SK-N-SH treated with all-trans-retinoic acid at 6 μM for 48 hours (cell line): ENCODE results near the gene ZFYVE27.

Experiments
- ATAC-seq: fragments of 200-7000 bp; cut with Tn5 transposase; 3 replicates; pipeline ENCODE4 v1.9.1; 2020; ENCODE audit warnings: mild to moderate bottlenecking, moderate library complexity
- ARNTL ChIP-seq: fragments of 450-650 bp; formaldehyde crosslinking; IDR thresholded peaks from 2 replicates; pipeline ENCODE4 v1.5.0; 2020; ENCODE audit warnings: low read depth, mild to moderate bottlenecking, moderate library complexity, borderline replicate concordance
- BACH2 ChIP-seq: fragments of 250-450 bp; sonication (Bioruptor Pico); IDR thresholded peaks from 2 replicates; pipeline ENCODE4 v1.9.0; 2021; ENCODE audit warnings: mild to moderate bottlenecking, borderline replicate concordance
- CREB5 ChIP-seq: fragments of 250-450 bp; sonication (Bioruptor Pico); IDR thresholded peaks from 2 replicates; pipeline ENCODE4 v1.5.1; 2020; ENCODE audit warnings: low read depth, mild to moderate bottlenecking, moderate library complexity
- CSDC2 ChIP-seq: fragments of 250-450 bp; sonication (Bioruptor Pico); IDR thresholded peaks from 2 replicates; pipeline ENCODE4 v1.5.0; 2020; ENCODE audit warnings: mild to moderate bottlenecking, moderate library complexity
- CSRNP3 ChIP-seq: fragments of 250-450 bp; sonication (Bioruptor Pico); IDR thresholded peaks from 2 replicates; pipeline ENCODE4 v1.5.1; 2021; ENCODE audit warnings: mild to moderate bottlenecking, moderate library complexity
- ESRRG ChIP-seq: fragments of 250-450 bp; sonication (Bioruptor Pico); IDR thresholded peaks from 2 replicates; pipeline ENCODE4 v1.6.1; 2021; ENCODE audit warnings: mild to moderate bottlenecking
- GLIS3 ChIP-seq: fragments of 250-450 bp; sonication (Bioruptor Pico); IDR thresholded peaks from 2 replicates; pipeline ENCODE4 v1.5.0; 2020; ENCODE audit warnings: mild to moderate bottlenecking, moderate library complexity
- ISL1 ChIP-seq: fragments of 250-450 bp; sonication (Bioruptor Pico); IDR thresholded peaks from 2 replicates; pipeline ENCODE4 v2.1.2; 2022; ENCODE audit warnings: mild to moderate bottlenecking, moderate library complexity
- OSR1 ChIP-seq: fragments of 250-450 bp; sonication (Bioruptor Pico); IDR thresholded peaks from 2 replicates; pipeline ENCODE4 v1.8.0; 2022; ENCODE audit warnings: moderate library complexity, mild to moderate bottlenecking, inconsistent platforms
- PATZ1 ChIP-seq: fragments of 250-450 bp; sonication (Bioruptor Pico); IDR thresholded peaks from 2 replicates; pipeline ENCODE4 v1.8.0; 2020; ENCODE audit warnings: mild to moderate bottlenecking, moderate library complexity, borderline replicate concordance
- POU6F1 ChIP-seq: fragments of 250-450 bp; sonication (Bioruptor Pico); IDR thresholded peaks from 2 replicates; pipeline ENCODE4 v1.8.0; 2021; ENCODE audit warnings: low read depth, mild to moderate bottlenecking, moderate library complexity, borderline replicate concordance
- PPARA ChIP-seq: fragments of 250-450 bp; sonication (Bioruptor Pico); IDR thresholded peaks from 2 replicates; pipeline ENCODE4 v1.5.0; 2020; ENCODE audit warnings: mild to moderate bottlenecking, borderline replicate concordance
- RARB ChIP-seq: fragments of 250-450 bp; sonication (Bioruptor Pico); IDR thresholded peaks from 2 replicates; pipeline ENCODE4 v1.8.0; 2021; ENCODE audit warnings: mild to moderate bottlenecking, moderate library complexity
- SNAI2 ChIP-seq: fragments of 250-450 bp; sonication (Bioruptor Pico); IDR thresholded peaks from 2 replicates; pipeline ENCODE4 v1.5.0; 2020; ENCODE audit warnings: mild to moderate bottlenecking, moderate library complexity
- TCF4 ChIP-seq: fragments of 250-450 bp; sonication (Bioruptor Pico); IDR thresholded peaks from 2 replicates; pipeline ENCODE4 v1.8.0; 2021; ENCODE audit warnings: mild to moderate bottlenecking, moderate library complexity, borderline replicate concordance
- TOX ChIP-seq: fragments of 250-450 bp; sonication (Bioruptor Pico); IDR thresholded peaks from 2 replicates; pipeline ENCODE4 v1.8.0; 2021; ENCODE audit warnings: mild to moderate bottlenecking, moderate library complexity, borderline replicate concordance
- TSHZ2 ChIP-seq: fragments of 250-450 bp; sonication (Bioruptor Pico); IDR thresholded peaks from 2 replicates; pipeline ENCODE4 v1.5.0; 2020; ENCODE audit warnings: mild to moderate bottlenecking, moderate library complexity
- ZC3H10 ChIP-seq: fragments of 250-450 bp; sonication (Bioruptor Pico); IDR thresholded peaks from 2 replicates; pipeline ENCODE4 v1.5.1; 2021; ENCODE audit warnings: mild to moderate bottlenecking, moderate library complexity
- ZFP3 ChIP-seq: fragments of 250-450 bp; sonication (Bioruptor Pico); IDR thresholded peaks from 2 replicates; pipeline ENCODE4 v1.5.0; 2020; ENCODE audit warnings: mild to moderate bottlenecking, moderate library complexity
- ZFP30 ChIP-seq: fragments of 450-650 bp; formaldehyde crosslinking; IDR thresholded peaks from 2 replicates; pipeline ENCODE4 v1.5.0; 2022; ENCODE audit warnings: mild to moderate bottlenecking, moderate library complexity
- ZNF565 ChIP-seq: fragments of 450-650 bp; formaldehyde crosslinking; conservative IDR thresholded peaks from 2 replicates; pipeline ENCODE4 v1.5.0; 2020; ENCODE audit warnings: low read depth, mild to moderate bottlenecking, moderate library complexity
- ZNF70 ChIP-seq: fragments of 450-650 bp; formaldehyde crosslinking; IDR thresholded peaks from 2 replicates; pipeline ENCODE4 v1.5.0; 2020; ENCODE audit warnings: mild to moderate bottlenecking, moderate library complexity
- ZNF8 ChIP-seq: fragments of 450-650 bp; formaldehyde crosslinking; IDR thresholded peaks from 2 replicates; pipeline ENCODE4 v1.5.0; 2020; ENCODE audit warnings: mild to moderate bottlenecking, moderate library complexity

Gene ZFYVE27

GRCh38 chr10:97718178-97718577, 18.8 kb upstream of the ZFYVE27 start:
- no peak for TF ChIP-seq ZNF565 (CRISPR knock-in tag)
- no peak for TF ChIP-seq POU6F1 (CRISPR knock-in tag)
- TF ChIP-seq RARB (CRISPR knock-in tag): no peak
- no peak for TF ChIP-seq GLIS3 (CRISPR knock-in tag)
- no peak for TF ChIP-seq ARNTL (CRISPR knock-in tag)
- TF ChIP-seq ZFP3: no peak
- TF ChIP-seq PATZ1: no peak
- TF ChIP-seq ZNF70: no peak
- no peak for TF ChIP-seq ESRRG (CRISPR knock-in tag)
- TF ChIP-seq ISL1: no peak
- TF ChIP-seq ZFP30 (CRISPR knock-in tag): no peak
- TF ChIP-seq CSDC2: no peak
- TF ChIP-seq TCF4 (CRISPR knock-in tag): no peak
- no peak for TF ChIP-seq BACH2
- TF ChIP-seq CSRNP3 (CRISPR knock-in tag): no peak
- TF ChIP-seq PPARA (CRISPR knock-in tag): no peak
- TF ChIP-seq CREB5 (CRISPR knock-in tag): no peak
- no peak for TF ChIP-seq ZNF8 (CRISPR knock-in tag)

GRCh38 chr10:97718659-97719142, 18.2 kb upstream of the ZFYVE27 start:
- TF ChIP-seq TOX (CRISPR knock-in tag) (no peak), ZFP30 (CRISPR knock-in tag) (no peak), PPARA (CRISPR knock-in tag) (no peak), TCF4 (CRISPR knock-in tag) (no peak), ZNF70 (no peak), ZFP3 (no peak), BACH2 (no peak), OSR1 (CRISPR knock-in tag) (no peak), ZC3H10 (CRISPR knock-in tag) (no peak), SNAI2 (CRISPR knock-in tag) (no peak), ZNF565 (CRISPR knock-in tag) (no peak), ZNF8 (CRISPR knock-in tag) (no peak), GLIS3 (CRISPR knock-in tag) (no peak), ESRRG (CRISPR knock-in tag) (no peak), TSHZ2 (CRISPR knock-in tag) (no peak), ARNTL (CRISPR knock-in tag) (no peak), POU6F1 (CRISPR knock-in tag) (no peak), CSDC2 (no peak), CREB5 (CRISPR knock-in tag) (no peak)
- no peak for ATAC-seq

More at GRCh38 chr10:97718178-97718577, 18.8 kb upstream of the ZFYVE27 start:
- ATAC-seq: no peak
